ENCODE data around the gene RBM5.

The RBM5 gene

GRCh38 chr3:50139308-50139707 is 50.6 kb downstream of the RBM5 start:
- DNase-seq (ENCODE audit: low spot score), result no peak

- no peak for DNase-seq (ENCODE audit: low spot score)
Measured at GRCh38 chr3:50139718-50140423, 51.2 kb downstream of the RBM5 start.

GRCh38 chr3:50140990-50141389 is 52.3 kb downstream of the RBM5 start:
- no peak for DNase-seq (ENCODE audit: low spot score)

- DNase-seq (ENCODE audit: low spot score), result no peak
Measured at GRCh38 chr3:50146316-50146901, 57.7 kb downstream of the RBM5 start.

GRCh38 chr3:50147016-50147415 is 58.3 kb downstream of the RBM5 start:
- no peak for DNase-seq (ENCODE audit: low spot score)

- no peak for DNase-seq (ENCODE audit: low spot score)
Measured at GRCh38 chr3:50147447-50147846, 58.7 kb downstream of the RBM5 start.

- DNase-seq (ENCODE audit: low spot score), result no peak
Measured at GRCh38 chr3:50147861-50148260, 59.1 kb downstream of the RBM5 start.

GRCh38 chr3:50150404-50150750 is 61.7 kb downstream of the RBM5 start:
- no peak for DNase-seq (ENCODE audit: low spot score)

- no peak for DNase-seq (ENCODE audit: low spot score)
Measured at GRCh38 chr3:50150863-50151686, 62.4 kb downstream of the RBM5 start.

- DNase-seq (ENCODE audit: low spot score), result no peak
Measured at GRCh38 chr3:50151728-50152127, 63.0 kb downstream of the RBM5 start.

- DNase-seq (ENCODE audit: low spot score), result no peak
Measured at GRCh38 chr3:50153782-50154475, 65.2 kb downstream of the RBM5 start.

GRCh38 chr3:50154476-50154839 is 65.7 kb downstream of the RBM5 start:
- DNase-seq (ENCODE audit: low spot score), result no peak

GRCh38 chr3:50154840-50155490 is 66.2 kb downstream of the RBM5 start, which contains the start of gene SEMA3F:
SEMA3F (plus strand) TSS chr3:50155324; CDS start chr3:50159623, 4,299 bp downstream.
- DNase-seq (ENCODE audit: low spot score), result no peak

GRCh38 chr3:50155491-50155878 is 66.8 kb downstream of the RBM5 start:
- no peak for DNase-seq (ENCODE audit: low spot score)

- DNase-seq (ENCODE audit: low spot score), result no peak
Measured at GRCh38 chr3:50155891-50156290, 67.2 kb downstream of the RBM5 start.

- no peak for DNase-seq (ENCODE audit: low spot score)
Measured at GRCh38 chr3:50156549-50157493, 68.1 kb downstream of the RBM5 start.

- no peak for DNase-seq (ENCODE audit: low spot score)
Measured at GRCh38 chr3:50157827-50158529, 69.3 kb downstream of the RBM5 start.

- DNase-seq (ENCODE audit: low spot score), result peak; percentile 40
Measured at GRCh38 chr3:50158530-50159146, 69.9 kb downstream of the RBM5 start.

- DNase-seq (ENCODE audit: low spot score), result no peak
Measured at GRCh38 chr3:50160561-50160983, 71.9 kb downstream of the RBM5 start.

- no peak for DNase-seq (ENCODE audit: low spot score)
Measured at GRCh38 chr3:50161320-50161719, 72.6 kb downstream of the RBM5 start.
